Endometrial microvascular endothelial cells (primary cell): ENCODE measurements around the gene POLD3. TPM values are rescaled to one million over a fixed set of nuclear protein-coding genes. Genes with fewer than 3 reads are reported as not detected.

Source experiments
- in situ Hi-C: cut with HindIII; loops from 2 replicates; pipeline ENCODE4 v1.10.0; 2017; ENCODE audit warnings: low sequenced_read_pairs, low pct_unique_long_range_greater_than_20kb; ENCODE audit errors: inconsistent ontology term
- total RNA-seq: library from RNA; depleted of rRNA; stranded (reverse); fragments of >200 nt; gene quantifications from one replicate; pipeline ENCODE4 v1.2.3, GENCODE V29; 2015; ENCODE audit errors: inconsistent ontology term

The POLD3 gene
- total RNA-seq, 1 donor from 2014 or later = 15.1 TPM

GRCh38 chr11:74682731-74683278 is 90.4 kb downstream of the POLD3 start:
- in situ Hi-C loops = no loop called here

GRCh38 chr11:74683279-74683871 is 91.0 kb downstream of the POLD3 start:
- in situ Hi-C loops = no loop called here

GRCh38 chr11:74683941-74684481 is 91.6 kb downstream of the POLD3 start:
- in situ Hi-C loops = no loop called here

- in situ Hi-C loops = no loop called here
Measured at GRCh38 chr11:74684661-74685060, 92.3 kb downstream of the POLD3 start.

- in situ Hi-C loops = no loop called here
Measured at GRCh38 chr11:74685338-74685737, 93.0 kb downstream of the POLD3 start.

GRCh38 chr11:74685905-74686304 is 93.5 kb downstream of the POLD3 start:
- in situ Hi-C loops = no loop called here

- in situ Hi-C loops = no loop called here
Measured at GRCh38 chr11:74686792-74687191, 94.4 kb downstream of the POLD3 start.

- in situ Hi-C loops = no loop called here
Measured at GRCh38 chr11:74687237-74688023, 95.0 kb downstream of the POLD3 start.

GRCh38 chr11:74689666-74690065 is 97.3 kb downstream of the POLD3 start:
- in situ Hi-C loops = no loop called here

- in situ Hi-C loops = no loop called here
Measured at GRCh38 chr11:74691755-74692154, 99.4 kb downstream of the POLD3 start.

Other genes with a start within 250 kb of the POLD3 start
- gene PGM2L1, start 194.1 kb upstream of the POLD3 start, total RNA-seq = 6.0 TPM
- not detected for gene KCNE3, start 125.0 kb upstream of the POLD3 start, total RNA-seq
- 2.2 TPM for gene LIPT2, start 98.9 kb upstream of the POLD3 start, total RNA-seq
- not detected for gene CHRDL2, start 138.8 kb downstream of the POLD3 start, total RNA-seq
- 23.4 TPM for gene RNF169, start 156.3 kb downstream of the POLD3 start, total RNA-seq